Body of pancreas (tissue), 4 donors: ENCODE data around the gene TASP1. TPM values are rescaled to one million over a fixed set of nuclear protein-coding genes. Genes with fewer than 3 reads are reported as not detected.

Experiments
- ATAC-seq: fragments of 150-250 bp; one replicate; pipeline ENCODE4 v1.9.1; 2016
- DNase-seq, 4 donors: peaks; one replicate each; pipeline ENCODE4 v3.0.0-alpha.2; 2019
- H3K27ac ChIP-seq, 4 donors: fragments of 200-600 bp; sonication (generic); 1 replicate in 3 of 4; 2 replicates in 1 of 4; pipeline versions ENCODE4 v1.5.1 to v1.6.1; 2016 to 2019; ENCODE audit warnings: mild to moderate bottlenecking in 1 of 4, mixed read lengths in 1 of 4, moderate library complexity in 1 of 4
- H3K27me3 ChIP-seq, 2 donors: fragments of 200-600 bp; sonication (generic); one replicate each; pipeline ENCODE4 v1.6.0; 2016; ENCODE audit warnings: mild to moderate bottlenecking in 1 of 2
- H3K36me3 ChIP-seq, 2 donors: fragments of 200-600 bp; sonication (generic); replicated peaks in 1 of 2; 2 replicates each; pipeline ENCODE4 v1.5.1; 2016; ENCODE audit warnings: low read depth in 2 of 2; ENCODE audit not compliant: insufficient read depth in 1 of 2
- H3K4me1 ChIP-seq: fragments of 200-600 bp; sonication (generic); one replicate; pipeline ENCODE4 v1.6.0; 2016
- H3K4me3 ChIP-seq, 2 donors: fragments of 200-600 bp; sonication (generic); 1 replicate in 1 of 2; 2 replicates in 1 of 2; pipeline ENCODE4 v1.5.1; 2016 to 2019
- H3K9me3 ChIP-seq, 3 donors: fragments of 200-600 bp; sonication (generic); 1 replicate in 2 of 3; 2 replicates in 1 of 3; pipeline ENCODE4 v1.5.1; 2016
- CTCF ChIP-seq, 7 experiments: fragments of 450-650 bp in 4 of 7; fragments of 200-600 bp in 3 of 7; sonication (generic) in 3 of 7; IDR thresholded peaks; one replicate each; pipeline ENCODE4 v1.5.1; 2016 to 2019; ENCODE audit warnings: antibody characterized with exemption in 7 of 7
- POLR2A ChIP-seq, 3 donors: fragments of 450-650 bp; IDR thresholded peaks; one replicate each; pipeline ENCODE4 v1.6.1; 2016; ENCODE audit warnings: antibody characterized with exemption in 3 of 3, mild to moderate bottlenecking in 2 of 3
- whole genome bisulfite sequencing, 2 donors: methylation state at CpG; one replicate each; pipeline ENCODE4 v1.1.5; 2017; 5-methylcytosine and 5-hydroxymethylcytosine counted together
- intact Hi-C: fragments of 100-400 bp; cut with DNase I; formaldehyde crosslinking; loops from one replicate; pipeline ENCODE4 v1.15.1; 2023
- total RNA-seq, 2 donors: library from RNA; depleted of rRNA; stranded (reverse); fragments of >200 nt; gene quantifications; one replicate each; pipeline ENCODE4 v1.1.0, GENCODE V29; 2016

The TASP1 gene
- total RNA-seq, 2 donors from 2014 or later = 8.0 to 11.5 TPM

GRCh38 chr20:13447385-13448180 is 191.1 kb downstream of the TASP1 start:
- no peak overlapping the region for H3K4me3 ChIP-seq
- H3K4me1 ChIP-seq = no peaks in the 10 kb centered on the region
- H3K27ac ChIP-seq = no peak overlapping the region
- DNase-seq (no peak), ATAC-seq (no peak)
- no peaks in the 10 kb centered on the region for H3K9me3 ChIP-seq
- intact Hi-C loops = no loop called here
- H3K27me3 ChIP-seq = no peaks in the 10 kb centered on the region
- TF ChIP-seq POLR2A (IDR thresholded peaks at IDR 0.05) (no peak), CTCF (IDR thresholded peaks at IDR 0.05) (no peak)
- no peaks in the 10 kb centered on the region for H3K36me3 ChIP-seq

GRCh38 chr20:13443690-13444089 is 195.0 kb downstream of the TASP1 start:
- WGBS, 2 donors = 88 to 90% methylated on average over 2 of the region's 2 CpGs
- intact Hi-C loops = no loop called here
- no peaks in the 10 kb centered on the region for H3K36me3 ChIP-seq
- H3K4me1 ChIP-seq = no peaks in the 10 kb centered on the region
- H3K27ac ChIP-seq = no peak overlapping the region
- ATAC-seq (no peak), DNase-seq (no peak)
- H3K27me3 ChIP-seq = no peaks in the 10 kb centered on the region
- TF ChIP-seq CTCF (IDR thresholded peaks at IDR 0.05) (no peak), POLR2A (IDR thresholded peaks at IDR 0.05) (no peak)
- H3K4me3 ChIP-seq = no peak overlapping the region
- H3K9me3 ChIP-seq = no peaks in the 10 kb centered on the region

- 97 to 100% methylated on average over 1 of the region's 1 CpG for WGBS, 2 donors
- Histone ChIP-seq H3K27ac (no peak overlapping the region), H3K36me3 (no peaks in the 10 kb centered on the region), H3K27me3 (no peaks in the 10 kb centered on the region), H3K9me3 (no peaks in the 10 kb centered on the region), H3K4me1 (no peaks in the 10 kb centered on the region), H3K4me3 (no peak overlapping the region)
- intact Hi-C loops = no loop called here
- DNase-seq (no peak), ATAC-seq (no peak)
- TF ChIP-seq CTCF (IDR thresholded peaks at IDR 0.05) (no peak), POLR2A (IDR thresholded peaks at IDR 0.05) (no peak)
These were observed 195.7 kb downstream of the TASP1 start for GRCh38 chr20:13442986-13443385.

- ATAC-seq (no peak), DNase-seq (no peak)
- TF ChIP-seq CTCF (IDR thresholded peaks at IDR 0.05) (no peak), POLR2A (IDR thresholded peaks at IDR 0.05) (no peak)
- no peaks in the 10 kb centered on the region for H3K4me1 ChIP-seq
- no peak overlapping the region for H3K4me3 ChIP-seq
- no peaks in the 10 kb centered on the region for H3K27me3 ChIP-seq
- intact Hi-C loops = no loop called here
- H3K9me3 ChIP-seq = no peaks in the 10 kb centered on the region
- no peak overlapping the region for H3K27ac ChIP-seq
- no peaks in the 10 kb centered on the region for H3K36me3 ChIP-seq
These were observed 197.3 kb downstream of the TASP1 start for GRCh38 chr20:13441388-13441787.

- ATAC-seq (no peak), DNase-seq (no peak)
- Histone ChIP-seq H3K27me3 (no peaks in the 10 kb centered on the region), H3K36me3 (peaks cover 0 to 2% of the 10 kb centered on the region in 2 donors), H3K9me3 (no peaks in the 10 kb centered on the region), H3K27ac (no peak overlapping the region), H3K4me3 (no peak overlapping the region), H3K4me1 (no peaks in the 10 kb centered on the region)
- 62 to 69% methylated on average over 7 of the region's 7 CpGs for WGBS, 2 donors
- no peak for TF ChIP-seq CTCF (IDR thresholded peaks at IDR 0.05)
- no peak for TF ChIP-seq POLR2A (IDR thresholded peaks at IDR 0.05)
- intact Hi-C loops = no loop called here
These were observed 202.2 kb downstream of the TASP1 start for GRCh38 chr20:13436530-13436929.
